Ramos (cell line): ENCODE results near the gene MDK.

Experiments used
- in situ Hi-C: fragments of 300-500 bp; cut with MboI; formaldehyde crosslinking; loops from one replicate; pipeline ENCODE4 v1.14.3; 2022; ENCODE audit warnings: low sequenced_read_pairs; ENCODE audit not compliant: unreplicated experiment

The MDK gene

GRCh38 chr11:46391578-46392420, 10.3 kb downstream of the MDK start, which contains the start of gene CHRM4:
Gene CHRM4 (minus strand): TSS chr11:46391776. CDS start chr11:46386557, 5,219 bp downstream.
- in situ Hi-C loops, result no loop called here

- in situ Hi-C loops, result no loop called here
Measured at GRCh38 chr11:46392421-46393230, 11.2 kb downstream of the MDK start.

GRCh38 chr11:46393231-46393616, 11.8 kb downstream of the MDK start:
- in situ Hi-C loops, result no loop called here

GRCh38 chr11:46393759-46394158, 12.3 kb downstream of the MDK start:
- in situ Hi-C loops, result no loop called here

GRCh38 chr11:46397526-46397925, 16.1 kb downstream of the MDK start:
- in situ Hi-C loops, result no loop called here

- in situ Hi-C loops, result no loop called here
Measured at GRCh38 chr11:46402957-46403902, 21.8 kb downstream of the MDK start.

- in situ Hi-C loops, result no loop called here
Measured at GRCh38 chr11:46404476-46405017, 23.1 kb downstream of the MDK start.

GRCh38 chr11:46407635-46408034, 26.2 kb downstream of the MDK start:
- in situ Hi-C loops, result no loop called here

- in situ Hi-C loops, result no loop called here
Measured at GRCh38 chr11:46408407-46408986, 27.0 kb downstream of the MDK start.

- in situ Hi-C loops, result no loop called here
Measured at GRCh38 chr11:46410021-46410420, 28.6 kb downstream of the MDK start.

- in situ Hi-C loops, result no loop called here
Measured at GRCh38 chr11:46413760-46414465, 32.4 kb downstream of the MDK start.

- in situ Hi-C loops, result no loop called here
Measured at GRCh38 chr11:46414466-46414796, 33.0 kb downstream of the MDK start.

- in situ Hi-C loops, result no loop called here
Measured at GRCh38 chr11:46414879-46415278, 33.4 kb downstream of the MDK start.

- in situ Hi-C loops, result no loop called here
Measured at GRCh38 chr11:46417711-46418110, 36.2 kb downstream of the MDK start.

GRCh38 chr11:46418751-46419150, 37.3 kb downstream of the MDK start:
- in situ Hi-C loops, result no loop called here

- in situ Hi-C loops, result no loop called here
Measured at GRCh38 chr11:46420513-46420912, 39.0 kb downstream of the MDK start.

- in situ Hi-C loops, result no loop called here
Measured at GRCh38 chr11:46421257-46421880, 39.9 kb downstream of the MDK start.

GRCh38 chr11:46422588-46422987, 41.1 kb downstream of the MDK start:
- in situ Hi-C loops, result no loop called here
